GM23338 (cell line): ENCODE data around the gene PRR19. TPM values are rescaled to one million over a fixed set of nuclear protein-coding genes. Genes with fewer than 3 reads are reported as not detected.

ENCODE experiments used
- ATAC-seq: fragments of 200-7000 bp; cut with Tn5 transposase; 3 replicates; pipeline ENCODE4 v1.9.1; 2020
- DNase-seq: peaks from one replicate; pipeline ENCODE4 v3.0.0-alpha.2; 2015; ENCODE audit warnings: low spot score
- H2AFZ ChIP-seq: fragments of 200-600 bp; sonication (generic); 2 replicates; pipeline ENCODE4 v1.8.0; 2016; ENCODE audit warnings: antibody characterized with exemption, mild to moderate bottlenecking, moderate library complexity
- H3F3A ChIP-seq: fragments of 200-600 bp; sonication (generic); replicated peaks from 2 replicates; pipeline ENCODE4 v1.8.0; 2017; ENCODE audit warnings: antibody characterized with exemption, mixed run types, low read depth
- H3K27ac ChIP-seq: fragments of 200-600 bp; sonication (generic); 2 replicates; pipeline ENCODE4 v1.6.1; 2016; ENCODE audit warnings: low read depth
- H3K27me3 ChIP-seq: fragments of 200-600 bp; sonication (generic); 2 replicates; pipeline ENCODE4 v1.8.0; 2016; ENCODE audit warnings: mild to moderate bottlenecking, mixed run types, moderate library complexity; ENCODE audit not compliant: insufficient read depth
- H3K36me3 ChIP-seq: fragments of 200-600 bp; sonication (generic); 2 replicates; pipeline ENCODE4 v1.8.0; 2016; ENCODE audit warnings: mild to moderate bottlenecking; ENCODE audit not compliant: insufficient read depth
- H3K4me1 ChIP-seq: fragments of 200-600 bp; sonication (generic); 2 replicates; pipeline ENCODE4 v1.8.0; 2016; ENCODE audit warnings: mild to moderate bottlenecking, moderate library complexity; ENCODE audit not compliant: insufficient read depth
- H3K4me2 ChIP-seq: fragments of 200-600 bp; sonication (generic); 2 replicates; pipeline ENCODE4 v1.7.1; 2017; ENCODE audit warnings: mixed run types
- H3K4me3 ChIP-seq: fragments of 200-600 bp; sonication (generic); 2 replicates; pipeline ENCODE4 v1.6.1; 2016; ENCODE audit warnings: mixed run types
- H3K79me2 ChIP-seq: fragments of 200-600 bp; sonication (generic); replicated peaks from 2 replicates; pipeline ENCODE4 v1.8.0; 2017; ENCODE audit warnings: mild to moderate bottlenecking; ENCODE audit not compliant: insufficient read depth
- H3K9me2 ChIP-seq: fragments of 200-600 bp; sonication (generic); 2 replicates; pipeline ENCODE4 v1.8.0; 2017; ENCODE audit not compliant: insufficient read depth
- H4K20me1 ChIP-seq: fragments of 200-600 bp; sonication (generic); replicated peaks from 2 replicates; pipeline ENCODE4 v1.8.0; 2017; ENCODE audit warnings: mild to moderate bottlenecking; ENCODE audit not compliant: insufficient read depth
- H3K27ac Mint-ChIP-seq: 2 replicates; pipeline ENCODE4 v1.8.0; 2020; ENCODE audit warnings: inconsistent platforms, mild to moderate bottlenecking, moderate library complexity, mixed read lengths
- H3K27me3 Mint-ChIP-seq: 3 replicates; pipeline ENCODE4 v1.8.0; 2022; ENCODE audit warnings: low read depth, mild to moderate bottlenecking, moderate library complexity, mixed read lengths, inconsistent platforms; ENCODE audit not compliant: insufficient read depth, poor library complexity
- H3K36me3 Mint-ChIP-seq: 3 replicates; pipeline ENCODE4 v1.8.0; 2021; ENCODE audit warnings: low read depth, mild to moderate bottlenecking, inconsistent platforms, moderate library complexity, mixed read lengths
- H3K4me1 Mint-ChIP-seq: 3 replicates; pipeline ENCODE4 v1.8.0; 2020; ENCODE audit warnings: mild to moderate bottlenecking, inconsistent platforms, mixed read lengths
- H3K4me3 Mint-ChIP-seq: 3 replicates; pipeline ENCODE4 v1.8.0; 2021; ENCODE audit warnings: moderate library complexity, mild to moderate bottlenecking, inconsistent platforms, mixed read lengths
- H3K9me3 Mint-ChIP-seq: 3 replicates; pipeline ENCODE4 v1.8.0; 2020; ENCODE audit warnings: moderate library complexity, mild to moderate bottlenecking, inconsistent platforms, mixed read lengths
- CREB1 ChIP-seq: fragments of 250-450 bp; sonication (Bioruptor Pico); IDR thresholded peaks from 2 replicates; pipeline ENCODE4 v1.5.0; 2020; ENCODE audit warnings: low read depth, mild to moderate bottlenecking, moderate library complexity
- REST ChIP-seq: IDR thresholded peaks from one replicate; pipeline ENCODE4 v1.6.1; 2018; ENCODE audit warnings: antibody characterized with exemption; ENCODE audit not compliant: unreplicated experiment
- ZNF462 ChIP-seq: fragments of 250-450 bp; sonication (Bioruptor Pico); IDR thresholded peaks from 2 replicates; pipeline ENCODE4 v1.5.0; 2020; ENCODE audit warnings: mild to moderate bottlenecking, moderate library complexity
- polyA plus RNA-seq: library from polyadenylated mRNA; unstranded; fragments of >200 nt; fragmentation: Nextera tagmentation; extraction: Ambion mirVana; gene quantifications from 2 replicates; pipeline ENCODE4 v1.2.1, GENCODE V29; 2016
- total RNA-seq: library from RNA; depleted of rRNA; stranded (reverse); fragments of >200 nt; shearing (Covaris generic); gene quantifications from 2 replicates; pipeline ENCODE4 v1.2.3, GENCODE V29; 2014

PRR19 gene
- total and polyA plus RNA-seq, 2 experiments from 2014 or later = 3.6 to 4.1 TPM

GRCh38 chr19:42328854-42329253 is 26.9 kb downstream of the PRR19 start:
- Histone ChIP-seq H3K4me2 (no peak overlapping the region), H3K79me2 (peaks cover 26% of the 10 kb centered on the region), H3F3A (no peaks in the 10 kb centered on the region; the same call in 1 of the 2 replicates), H4K20me1 (peaks cover 6% of the 10 kb centered on the region), H3K4me1 (peaks cover 6% of the 10 kb centered on the region; the same call in 1 of the 2 replicates), H2AFZ (no peak overlapping the region), H3K4me3 (no peak overlapping the region), H3K27ac (no peak overlapping the region), H3K36me3 (no peaks in the 10 kb centered on the region), H3K27me3 (0 out of 2 replicates have a peak, but pooled peaks cover 3% of the 10 kb centered on the region), H3K9me2 (no peaks in the 10 kb centered on the region)
- Mint-ChIP-seq H3K9me3 (no peaks in the 10 kb centered on the region), H3K4me1 (peaks cover 31% of the 10 kb centered on the region), H3K4me3 (no peak overlapping the region), H3K27ac (no peak overlapping the region), H3K27me3 (peaks cover 12% of the 10 kb centered on the region), H3K36me3 (no peaks in the 10 kb centered on the region)
- no peak for TF ChIP-seq REST
- TF ChIP-seq ZNF462 = no peak
- TF ChIP-seq CREB1 (CRISPR knock-in tag) = no peak
- ATAC-seq (no peak), DNase-seq (no peak)
